Measurements from ENCODE around the gene FBLN2.

GRCh38 chr3:13671482-13672233, 122.7 kb downstream of the FBLN2 start:
- TF ChIP-seq CTCF (IDR thresholded peaks at IDR 0.05; ENCODE audit: borderline replicate concordance, extremely low read depth, low read length, poor library complexity, severe bottlenecking) (no peak), EZH2 (IDR thresholded peaks at IDR 0.05; ENCODE audit: borderline replicate concordance, low read depth, low read length, severe bottlenecking) (no peak)
